Vagina (tissue), 2 donors: ENCODE results near the gene TCF4. TPM values are rescaled to one million over a fixed set of nuclear protein-coding genes. Genes with fewer than 3 reads are reported as not detected.
"Not testable (repeated sequence)": the region's sequence is repeated elsewhere in the genome, so short reads cannot be mapped to it uniquely, and the experiment has no call there.

Source experiments
- DNase-seq, 2 donors: peaks; one replicate each; pipeline ENCODE4 v3.0.0-alpha.2; 2017; ENCODE audit errors: extremely low spot score in 2 of 2
- H3K27ac ChIP-seq: fragments of 200-600 bp; sonication (generic); one replicate; pipeline ENCODE4 v1.5.1; 2019
- H3K27me3 ChIP-seq: fragments of 200-600 bp; sonication (generic); one replicate; pipeline ENCODE4 v1.5.1; 2019
- H3K36me3 ChIP-seq, 2 donors: fragments of 200-600 bp; sonication (generic); one replicate each; pipeline ENCODE4 v1.5.1; 2017 to 2019
- H3K4me1 ChIP-seq: fragments of 200-600 bp; sonication (generic); one replicate; pipeline ENCODE4 v1.5.1; 2019
- H3K4me3 ChIP-seq, 2 donors: fragments of 200-600 bp; sonication (generic); 1 replicate in 1 of 2; 2 replicates in 1 of 2; pipeline ENCODE4 v1.5.1; 2016 to 2019
- H3K9me3 ChIP-seq: fragments of 200-600 bp; sonication (generic); one replicate; pipeline ENCODE4 v1.5.1; 2019
- POLR2A ChIP-seq, 2 donors: fragments of 450-650 bp; IDR thresholded peaks; one replicate each; pipeline ENCODE4 v1.6.1; 2017; ENCODE audit warnings: antibody characterized with exemption in 2 of 2, mild to moderate bottlenecking in 2 of 2, moderate library complexity in 2 of 2
- POLR2AphosphoS5 ChIP-seq, 2 donors: sonication (generic); formaldehyde crosslinking; IDR thresholded peaks; one replicate each; pipeline ENCODE4 v1.9.0; 2017; ENCODE audit warnings: antibody characterized with exemption in 2 of 2, mild to moderate bottlenecking in 2 of 2, low read depth in 1 of 2; ENCODE audit not compliant: insufficient read depth in 1 of 2
- intact Hi-C: fragments of 100-400 bp; cut with DNase I; formaldehyde crosslinking; loops from one replicate; pipeline ENCODE4 v1.15.1; 2023
- total RNA-seq: library from RNA; depleted of rRNA; stranded (reverse); fragments of >200 nt; gene quantifications from one replicate; pipeline ENCODE4 v1.2.3, GENCODE V29; 2016
- TF ChIP-seq, protein P1 (sequence below), 3 experiments: fragments of 450-650 bp in 2 of 3; fragments of 200-600 bp in 1 of 3; sonication (generic) in 1 of 3; IDR thresholded peaks; one replicate each; pipeline ENCODE4 v1.5.1; 2017 to 2019; ENCODE audit warnings: antibody characterized with exemption in 3 of 3, mild to moderate bottlenecking in 2 of 3, moderate library complexity in 2 of 3

Gene TCF4
- total RNA-seq, 1 donor from 2014 or later, result 105 TPM

DNA sequence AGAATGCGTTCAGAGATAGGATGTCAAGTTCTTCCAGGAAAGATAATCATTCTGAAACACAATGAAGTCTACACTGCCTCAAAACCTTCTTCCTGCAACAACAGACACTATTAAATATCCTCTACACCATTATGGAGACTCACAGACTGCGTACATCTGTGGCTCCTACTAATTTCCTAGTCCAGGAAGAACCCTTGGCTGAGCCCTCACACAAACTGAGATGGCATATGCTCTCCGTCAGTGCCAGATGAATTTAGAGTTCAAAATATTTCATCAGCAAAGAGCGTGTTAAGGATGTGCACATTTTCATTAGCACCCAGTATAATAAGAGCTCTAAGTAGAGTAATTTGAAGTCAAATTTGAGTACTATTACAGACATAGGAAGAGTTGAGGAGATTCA is 117.2 kb downstream of the TCF4 start:
- no peak for TF ChIP-seq POLR2AphosphoS5 (IDR thresholded peaks at IDR 0.05; ENCODE audit: insufficient read depth in 1 of 2, low read depth in 1 of 2)
- no peak for TF ChIP-seq POLR2A (IDR thresholded peaks at IDR 0.05)
- TF ChIP-seq, protein P1, sequence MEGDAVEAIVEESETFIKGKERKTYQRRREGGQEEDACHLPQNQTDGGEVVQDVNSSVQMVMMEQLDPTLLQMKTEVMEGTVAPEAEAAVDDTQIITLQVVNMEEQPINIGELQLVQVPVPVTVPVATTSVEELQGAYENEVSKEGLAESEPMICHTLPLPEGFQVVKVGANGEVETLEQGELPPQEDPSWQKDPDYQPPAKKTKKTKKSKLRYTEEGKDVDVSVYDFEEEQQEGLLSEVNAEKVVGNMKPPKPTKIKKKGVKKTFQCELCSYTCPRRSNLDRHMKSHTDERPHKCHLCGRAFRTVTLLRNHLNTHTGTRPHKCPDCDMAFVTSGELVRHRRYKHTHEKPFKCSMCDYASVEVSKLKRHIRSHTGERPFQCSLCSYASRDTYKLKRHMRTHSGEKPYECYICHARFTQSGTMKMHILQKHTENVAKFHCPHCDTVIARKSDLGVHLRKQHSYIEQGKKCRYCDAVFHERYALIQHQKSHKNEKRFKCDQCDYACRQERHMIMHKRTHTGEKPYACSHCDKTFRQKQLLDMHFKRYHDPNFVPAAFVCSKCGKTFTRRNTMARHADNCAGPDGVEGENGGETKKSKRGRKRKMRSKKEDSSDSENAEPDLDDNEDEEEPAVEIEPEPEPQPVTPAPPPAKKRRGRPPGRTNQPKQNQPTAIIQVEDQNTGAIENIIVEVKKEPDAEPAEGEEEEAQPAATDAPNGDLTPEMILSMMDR (IDR thresholded peaks at IDR 0.05), result no peak
- intact Hi-C loops, result no loop called here
- DNase-seq, result no peak
- Histone ChIP-seq H3K4me3 (no peak overlapping the region), H3K27me3 (no peaks in the 10 kb centered on the region), H3K27ac (no peak overlapping the region), H3K36me3 (no peaks in the 10 kb centered on the region), H3K4me1 (peaks cover 8% of the 10 kb centered on the region), H3K9me3 (no peaks in the 10 kb centered on the region)

DNA sequence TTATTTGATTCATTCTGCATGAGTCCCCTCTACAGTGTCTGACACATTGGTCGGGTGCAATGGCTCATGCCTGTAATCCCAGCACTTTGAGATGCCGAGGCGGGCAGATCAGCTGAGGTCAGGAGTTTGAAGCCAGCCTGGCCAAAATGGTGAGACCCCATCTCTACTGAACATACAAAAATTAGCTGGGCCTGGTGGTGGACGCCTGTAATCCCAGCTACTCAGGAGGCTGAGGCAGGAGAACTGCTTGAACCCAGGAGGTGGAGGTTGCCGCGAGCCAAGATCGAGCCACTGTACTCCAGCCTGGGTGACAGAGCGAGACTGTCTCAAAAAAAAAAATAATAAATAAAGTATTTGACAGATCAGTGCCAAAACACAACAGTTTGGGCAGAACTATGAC is 118.9 kb downstream of the TCF4 start:
- H3K4me3 ChIP-seq, H3K4me1 ChIP-seq, H3K27me3 ChIP-seq, H3K36me3 ChIP-seq, H3K27ac ChIP-seq, H3K9me3 ChIP-seq, DNase-seq, intact Hi-C loops: not testable (repeated sequence)

DNA sequence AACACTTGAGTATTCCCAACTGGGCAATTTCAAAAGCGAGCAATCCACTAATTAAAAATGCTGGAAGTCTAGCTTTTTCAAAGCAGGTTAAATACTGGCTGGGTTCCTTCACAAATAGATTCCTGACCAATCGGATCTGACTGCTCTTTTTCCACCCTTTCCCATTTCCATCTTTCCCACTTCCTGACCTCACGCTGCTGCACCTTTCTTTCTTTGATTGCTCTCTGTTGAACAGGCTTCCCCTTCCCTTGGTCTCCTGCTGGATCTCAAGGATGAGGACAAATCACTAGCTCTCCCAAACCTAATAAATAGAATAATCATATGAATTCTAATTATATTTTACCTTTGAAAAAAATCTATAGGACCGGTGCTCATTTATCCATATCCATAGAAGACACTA is 121.2 kb downstream of the TCF4 start:
- DNase-seq, result no peak
- Histone ChIP-seq H3K27me3 (no peaks in the 10 kb centered on the region), H3K27ac (no peak overlapping the region), H3K4me1 (no peaks in the 10 kb centered on the region), H3K9me3 (no peaks in the 10 kb centered on the region), H3K4me3 (no peak overlapping the region), H3K36me3 (no peaks in the 10 kb centered on the region)
- intact Hi-C loops, result no loop called here
- TF ChIP-seq POLR2A (IDR thresholded peaks at IDR 0.05) (no peak), POLR2AphosphoS5 (IDR thresholded peaks at IDR 0.05; ENCODE audit: insufficient read depth in 1 of 2, low read depth in 1 of 2) (no peak)
- TF ChIP-seq, protein P1 (IDR thresholded peaks at IDR 0.05), result no peak

- no peak for TF ChIP-seq POLR2A (IDR thresholded peaks at IDR 0.05)
- no peak for TF ChIP-seq POLR2AphosphoS5 (IDR thresholded peaks at IDR 0.05; ENCODE audit: insufficient read depth in 1 of 2, low read depth in 1 of 2)
- TF ChIP-seq, protein P1 (IDR thresholded peaks at IDR 0.05), result no peak
- no peak for DNase-seq
- intact Hi-C loops, result no loop called here
- Histone ChIP-seq H3K4me1 (no peaks in the 10 kb centered on the region), H3K9me3 (no peaks in the 10 kb centered on the region), H3K27me3 (no peaks in the 10 kb centered on the region), H3K4me3 (no peak overlapping the region), H3K27ac (no peak overlapping the region), H3K36me3 (no peaks in the 10 kb centered on the region)
Observed at GRCh38 chr18:55465313-55465712, 122.7 kb downstream of the TCF4 start.

GRCh38 chr18:55464581-55464980 is 123.4 kb downstream of the TCF4 start:
- H3K4me1 ChIP-seq, result no peaks in the 10 kb centered on the region
- H3K27me3 ChIP-seq, result no peaks in the 10 kb centered on the region
- no peaks in the 10 kb centered on the region for H3K36me3 ChIP-seq
- DNase-seq, result no peak
- intact Hi-C loops, result no loop called here
- no peak overlapping the region for H3K27ac ChIP-seq
- TF ChIP-seq POLR2A (IDR thresholded peaks at IDR 0.05) (no peak), POLR2AphosphoS5 (IDR thresholded peaks at IDR 0.05; ENCODE audit: insufficient read depth in 1 of 2, low read depth in 1 of 2) (no peak)
- TF ChIP-seq, protein P1 (IDR thresholded peaks at IDR 0.05), result no peak
- no peak overlapping the region for H3K4me3 ChIP-seq
- no peaks in the 10 kb centered on the region for H3K9me3 ChIP-seq

DNA sequence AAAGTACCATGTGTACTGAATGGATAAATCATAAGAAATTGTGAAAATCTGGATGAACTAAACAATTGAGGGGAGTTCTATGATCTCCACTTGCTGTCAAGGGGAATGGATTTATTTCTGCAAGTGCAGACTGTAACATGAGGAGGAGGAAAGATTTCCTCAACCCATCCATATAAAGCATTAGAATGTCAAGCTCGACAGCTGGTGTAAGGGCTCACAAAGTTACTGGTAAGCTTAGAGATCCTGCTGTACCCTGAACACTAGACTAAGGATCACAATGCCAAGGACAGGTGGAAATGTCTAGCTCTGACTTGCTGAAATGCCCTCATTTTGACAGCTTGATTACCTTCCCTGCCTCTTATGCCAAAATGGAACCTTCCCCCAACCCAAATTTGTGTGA is 125.3 kb downstream of the TCF4 start:
- no peak for TF ChIP-seq POLR2AphosphoS5 (IDR thresholded peaks at IDR 0.05; ENCODE audit: insufficient read depth in 1 of 2, low read depth in 1 of 2)
- TF ChIP-seq, protein P1 (IDR thresholded peaks at IDR 0.05), result no peak
- no peak for TF ChIP-seq POLR2A (IDR thresholded peaks at IDR 0.05)
- Histone ChIP-seq H3K36me3 (no peaks in the 10 kb centered on the region), H3K27ac (no peak overlapping the region), H3K4me1 (no peaks in the 10 kb centered on the region), H3K4me3 (no peak overlapping the region), H3K27me3 (no peaks in the 10 kb centered on the region), H3K9me3 (no peaks in the 10 kb centered on the region)
- intact Hi-C loops, result no loop called here
- DNase-seq, result no peak
